PC-3 (cell line): ENCODE data around the gene IGFBPL1. TPM values are rescaled to one million over a fixed set of nuclear protein-coding genes. Genes with fewer than 3 reads are reported as not detected.

Experiments used
- ATAC-seq: fragments of 200-7000 bp; cut with Tn5 transposase; 2 replicates; pipeline ENCODE4 v1.9.1; 2020; ENCODE audit warnings: mild to moderate bottlenecking, moderate library complexity
- BruUV-seq: library from RNA; stranded (reverse); fragments of 400-500 nt; replicated peaks from 2 replicates; lab custom pipeline; 2021; lab: Mats Ljungman, UMichigan
- CTCF ChIA-PET: fragments of 300-600 bp; sonication (Branson Sonifier 250); formaldehyde crosslinking; loops from one replicate; lab custom pipeline; 2022; ENCODE audit warnings: antibody characterized with exemption; lab: Charles Lee
- POLR2A ChIA-PET: fragments of 300-600 bp; sonication (Branson Sonifier 250); formaldehyde crosslinking; loops from one replicate; lab custom pipeline; 2022; ENCODE audit warnings: antibody characterized with exemption; ENCODE audit not compliant: unreplicated experiment; lab: Charles Lee
- DNase-seq: peaks from one replicate; pipeline ENCODE4 v3.0.0-alpha.2; 2015
- H2AFZ ChIP-seq: fragments of 300-600 bp; sonication (generic); 2 replicates; pipeline ENCODE4 v1.6.0; 2016; ENCODE audit warnings: antibody characterized with exemption, low read length
- H3F3A ChIP-seq: fragments of 300-600 bp; sonication (generic); one replicate; pipeline ENCODE4 v1.6.0; 2017; ENCODE audit warnings: antibody characterized with exemption, low read length, control low read depth, mild to moderate bottlenecking; ENCODE audit not compliant: unreplicated experiment
- H3K27ac ChIP-seq: fragments of 300-600 bp; sonication (generic); 2 replicates; pipeline ENCODE4 v1.5.1; 2016; ENCODE audit warnings: mild to moderate bottlenecking, low read length
- H3K27me3 ChIP-seq: fragments of 300-600 bp; sonication (generic); 2 replicates; pipeline ENCODE4 v1.6.1; 2016; ENCODE audit warnings: low read length, mixed read lengths
- H3K36me3 ChIP-seq: fragments of 300-600 bp; sonication (generic); 2 replicates; pipeline ENCODE4 v1.6.1; 2016; ENCODE audit warnings: low read depth, mixed run types, low read length, mixed read lengths
- H3K4me1 ChIP-seq: fragments of 300-600 bp; sonication (generic); 2 replicates; pipeline ENCODE4 v1.5.1; 2016; ENCODE audit warnings: low read length; ENCODE audit not compliant: insufficient read depth
- H3K4me2 ChIP-seq: fragments of 300-600 bp; sonication (generic); 2 replicates; pipeline ENCODE4 v1.6.0; 2016; ENCODE audit warnings: low read length
- H3K4me3 ChIP-seq: fragments of 300-600 bp; sonication (generic); 2 replicates; pipeline ENCODE4 v1.5.1; 2016; ENCODE audit warnings: mild to moderate bottlenecking, low read length, mixed read lengths
- H3K79me2 ChIP-seq: fragments of 300-600 bp; sonication (generic); 2 replicates; pipeline ENCODE4 v1.6.1; 2017; ENCODE audit warnings: low read length, mixed read lengths
- H3K9ac ChIP-seq: fragments of 300-600 bp; sonication (generic); 2 replicates; pipeline ENCODE4 v1.6.0; 2016; ENCODE audit warnings: mild to moderate bottlenecking, low read length
- H3K9me2 ChIP-seq: fragments of 300-600 bp; sonication (generic); replicated peaks from 2 replicates; pipeline ENCODE4 v1.6.1; 2016; ENCODE audit warnings: mixed run types, low read length, mixed read lengths
- H3K9me3 ChIP-seq: fragments of 300-600 bp; sonication (generic); 2 replicates; pipeline ENCODE4 v1.6.1; 2016; ENCODE audit warnings: low read length, mixed read lengths
- H4K20me1 ChIP-seq: fragments of 300-600 bp; sonication (generic); 2 replicates; pipeline ENCODE4 v1.6.1; 2016; ENCODE audit warnings: low read length, mixed read lengths
- EZH2 ChIP-seq: fragments of 300-600 bp; sonication (generic); IDR thresholded peaks from one replicate; pipeline ENCODE4 v1.6.1; 2017; ENCODE audit warnings: antibody characterized with exemption, mild to moderate bottlenecking, low read length; ENCODE audit not compliant: unreplicated experiment
- EZH2phosphoT487 ChIP-seq: fragments of 300-600 bp; sonication (generic); IDR thresholded peaks from 2 replicates; pipeline ENCODE4 v1.6.1; 2018; ENCODE audit warnings: mild to moderate bottlenecking, antibody characterized with exemption, low read length, borderline replicate concordance
- intact Hi-C: fragments of 100-400 bp; cut with micrococcal nuclease; formaldehyde crosslinking; loops from 2 replicates; pipeline ENCODE4 v1.9.0; 2023
- total RNA-seq: library from RNA; depleted of rRNA; stranded (reverse); fragments of >200 nt; gene quantifications from 2 replicates; pipeline ENCODE4 v1.2.3, GENCODE V29; 2014
- TF ChIP-seq, protein P1 (sequence below): fragments of 300-600 bp; sonication (generic); conservative IDR thresholded peaks from 2 replicates; pipeline ENCODE4 v1.5.1; 2017; ENCODE audit warnings: antibody characterized with exemption, low read depth, mild to moderate bottlenecking, low read length

Gene IGFBPL1
- total RNA-seq, 1 experiment from 2014 or later: 0.66 TPM

- Histone ChIP-seq H3K36me3 (no peaks in the 10 kb centered on the region; the same call in 1 of the 2 replicates), H3K9me2 (no peaks in the 10 kb centered on the region), H3F3A (no peaks in the 10 kb centered on the region), H2AFZ (no peak overlapping the region), H3K4me3 (no peak overlapping the region), H3K27me3 (no peaks in the 10 kb centered on the region), H3K9me3 (no peaks in the 10 kb centered on the region), H3K9ac (no peak overlapping the region), H3K4me1 (no peaks in the 10 kb centered on the region), H4K20me1 (no peaks in the 10 kb centered on the region), H3K4me2 (no peak overlapping the region), H3K27ac (no peak overlapping the region), H3K79me2 (peaks cover 32% of the 10 kb centered on the region)
- ChIA-PET CTCF (no interaction called here), POLR2A (no interaction called here)
- intact Hi-C loops: no loop called here
- BruUV-seq: no TSS peak
- TF ChIP-seq EZH2phosphoT487 (no peak), EZH2 (no peak)
- TF ChIP-seq, protein P1, sequence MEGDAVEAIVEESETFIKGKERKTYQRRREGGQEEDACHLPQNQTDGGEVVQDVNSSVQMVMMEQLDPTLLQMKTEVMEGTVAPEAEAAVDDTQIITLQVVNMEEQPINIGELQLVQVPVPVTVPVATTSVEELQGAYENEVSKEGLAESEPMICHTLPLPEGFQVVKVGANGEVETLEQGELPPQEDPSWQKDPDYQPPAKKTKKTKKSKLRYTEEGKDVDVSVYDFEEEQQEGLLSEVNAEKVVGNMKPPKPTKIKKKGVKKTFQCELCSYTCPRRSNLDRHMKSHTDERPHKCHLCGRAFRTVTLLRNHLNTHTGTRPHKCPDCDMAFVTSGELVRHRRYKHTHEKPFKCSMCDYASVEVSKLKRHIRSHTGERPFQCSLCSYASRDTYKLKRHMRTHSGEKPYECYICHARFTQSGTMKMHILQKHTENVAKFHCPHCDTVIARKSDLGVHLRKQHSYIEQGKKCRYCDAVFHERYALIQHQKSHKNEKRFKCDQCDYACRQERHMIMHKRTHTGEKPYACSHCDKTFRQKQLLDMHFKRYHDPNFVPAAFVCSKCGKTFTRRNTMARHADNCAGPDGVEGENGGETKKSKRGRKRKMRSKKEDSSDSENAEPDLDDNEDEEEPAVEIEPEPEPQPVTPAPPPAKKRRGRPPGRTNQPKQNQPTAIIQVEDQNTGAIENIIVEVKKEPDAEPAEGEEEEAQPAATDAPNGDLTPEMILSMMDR: no peak
- ATAC-seq (no peak), DNase-seq (no peak)
Measured at GRCh38 chr9:38390851-38391250, 33.4 kb downstream of the IGFBPL1 start.

DNA sequence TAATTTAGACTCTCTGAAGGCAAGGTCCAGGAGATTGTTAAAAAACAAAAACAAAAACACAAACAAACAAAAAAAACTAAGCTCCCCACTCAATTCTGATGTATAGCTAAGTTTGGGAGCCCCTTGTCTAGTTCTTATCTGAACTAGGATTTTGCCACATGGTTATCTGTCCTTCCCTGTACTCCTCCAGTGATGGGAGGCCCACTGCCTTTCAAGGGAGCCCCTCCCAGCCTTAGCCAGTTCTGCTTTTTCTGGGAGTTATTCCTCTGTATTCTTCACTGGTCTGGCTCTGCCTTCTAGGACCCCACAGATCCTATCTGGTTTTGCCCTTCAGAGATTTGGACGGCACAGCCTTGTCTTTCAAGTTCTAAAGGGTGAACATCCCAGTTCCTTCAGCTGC, 33.8 kb downstream of the IGFBPL1 start:
- intact Hi-C loops: no loop called here
- Histone ChIP-seq H3K9ac (no peak overlapping the region), H3K36me3 (no peaks in the 10 kb centered on the region), H3K9me2 (no peaks in the 10 kb centered on the region), H3F3A (no peaks in the 10 kb centered on the region), H3K27me3 (no peaks in the 10 kb centered on the region), H3K27ac (no peak overlapping the region), H3K4me1 (no peaks in the 10 kb centered on the region), H3K79me2 (peaks cover 28% of the 10 kb centered on the region), H3K4me3 (no peak overlapping the region), H3K4me2 (no peak overlapping the region), H4K20me1 (no peaks in the 10 kb centered on the region), H3K9me3 (no peaks in the 10 kb centered on the region), H2AFZ (no peak overlapping the region)
- TF ChIP-seq EZH2phosphoT487 (no peak), EZH2 (no peak)
- TF ChIP-seq, protein P1: no peak
- CTCF ChIA-PET: no interaction called here
- POLR2A ChIA-PET: no interaction called here
- DNase-seq: no peak
- BruUV-seq: no TSS peak
- ATAC-seq: no peak

- Histone ChIP-seq H3K79me2 (peaks cover 17% of the 10 kb centered on the region), H3K36me3 (no peaks in the 10 kb centered on the region), H4K20me1 (no peaks in the 10 kb centered on the region), H3K4me2 (no peak overlapping the region), H3K27ac (no peak overlapping the region), H3K27me3 (no peaks in the 10 kb centered on the region), H2AFZ (no peak overlapping the region), H3K4me1 (no peaks in the 10 kb centered on the region), H3F3A (no peaks in the 10 kb centered on the region), H3K9ac (no peak overlapping the region), H3K9me3 (no peaks in the 10 kb centered on the region), H3K9me2 (no peaks in the 10 kb centered on the region), H3K4me3 (no peak overlapping the region)
- intact Hi-C loops: no loop called here
- TF ChIP-seq EZH2 (no peak), EZH2phosphoT487 (no peak)
- TF ChIP-seq, protein P1: no peak
- DNase-seq (no peak), ATAC-seq (no peak)
- POLR2A ChIA-PET: no interaction called here
- CTCF ChIA-PET: no interaction called here
- no TSS peak for BruUV-seq
Measured at GRCh38 chr9:38389313-38389712, 34.9 kb downstream of the IGFBPL1 start.
